NCI-H2029 (cell line): ENCODE results near the gene NFIA.

Experiments
- DNase-seq: peaks from one replicate; lab custom pipeline; 2025; lab: John Stamatoyannopoulos, UW

Gene NFIA

DNA sequence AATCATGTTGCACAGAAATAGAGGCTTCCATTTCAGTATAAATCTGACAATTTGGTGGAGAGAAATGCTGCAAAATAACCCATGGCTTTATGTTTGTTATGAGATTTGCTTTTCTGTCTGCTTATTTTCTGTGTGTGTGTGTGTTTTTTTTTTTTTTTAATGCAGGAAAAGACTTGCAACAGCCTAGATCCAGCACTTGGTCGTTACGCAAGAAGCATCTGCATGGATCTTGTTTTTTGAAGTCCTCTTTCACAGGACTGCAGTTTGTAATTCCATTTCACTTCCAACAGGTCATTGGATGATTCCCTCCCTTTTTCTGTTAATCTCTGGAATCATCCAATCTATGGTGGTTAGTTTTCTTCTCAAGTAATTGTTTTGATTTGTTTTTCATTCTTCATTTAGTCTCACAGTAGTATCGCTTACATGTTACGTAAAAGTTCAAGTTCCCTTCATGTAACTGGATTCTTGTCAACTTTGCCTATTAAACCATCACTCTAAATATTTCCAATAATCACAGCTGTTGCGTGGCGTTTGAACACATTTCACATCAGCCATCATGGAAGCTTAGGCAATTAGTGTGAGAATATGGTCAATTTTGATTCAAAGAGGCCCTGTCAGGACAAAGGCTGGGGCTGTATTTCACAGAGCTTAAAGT lies 312.9 kb downstream of the NFIA start:
- DNase-seq: no peak

GRCh38 chr1:61397495-61397894 lies 315.1 kb downstream of the NFIA start:
- DNase-seq: no peak

GRCh38 chr1:61397935-61398334 lies 315.6 kb downstream of the NFIA start:
- DNase-seq: no peak

- no peak for DNase-seq
Observed at GRCh38 chr1:61399199-61399598, 316.8 kb downstream of the NFIA start.

DNA sequence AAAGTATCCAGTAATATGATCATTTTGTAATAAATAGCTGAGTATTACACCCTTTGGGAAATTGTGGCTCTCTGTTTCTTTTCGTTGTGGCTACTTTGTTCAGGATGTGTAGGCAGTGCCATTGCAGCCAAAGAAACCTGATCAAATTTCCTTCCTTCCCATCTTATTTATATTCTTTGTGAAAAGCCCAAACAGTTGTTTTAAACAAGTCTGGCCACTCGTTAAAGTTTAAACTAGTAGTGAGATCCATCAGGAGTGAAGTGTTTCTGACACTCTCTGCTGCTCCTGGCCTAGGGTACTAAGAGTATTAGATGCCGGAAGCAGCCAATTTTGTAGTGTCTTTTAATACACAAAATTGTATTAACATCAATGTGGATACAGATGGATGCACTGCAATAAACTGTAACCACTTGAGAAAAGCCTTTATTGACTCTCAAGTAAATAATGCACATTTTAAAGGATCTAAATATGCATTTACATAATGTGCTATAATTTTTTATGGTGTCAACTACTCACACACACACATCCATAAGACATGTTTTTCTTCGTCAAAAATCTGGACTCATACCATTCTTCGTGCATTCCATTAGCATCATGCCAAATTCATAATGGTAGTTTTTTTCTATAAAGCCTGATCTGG lies 317.9 kb downstream of the NFIA start:
- no peak for DNase-seq

DNA sequence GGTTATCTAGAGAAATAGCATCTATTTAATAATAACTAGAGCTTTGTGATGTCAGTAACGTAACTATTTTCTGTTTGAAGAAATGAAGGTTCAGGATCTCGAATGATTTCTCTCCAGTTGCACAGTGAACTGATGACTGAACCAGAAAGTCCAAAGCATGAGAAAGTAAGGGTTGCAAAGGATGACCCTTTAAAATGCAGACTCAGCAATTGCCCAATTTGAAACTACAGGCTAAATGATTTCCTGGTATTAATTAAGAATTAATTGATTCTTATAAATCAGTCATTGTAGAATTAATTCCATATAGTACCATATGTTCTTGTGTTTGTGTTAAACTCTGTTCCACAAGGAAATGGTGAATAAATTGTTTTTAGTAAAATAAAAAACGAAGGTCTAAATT lies 318.6 kb downstream of the NFIA start:
- DNase-seq: no peak

DNA sequence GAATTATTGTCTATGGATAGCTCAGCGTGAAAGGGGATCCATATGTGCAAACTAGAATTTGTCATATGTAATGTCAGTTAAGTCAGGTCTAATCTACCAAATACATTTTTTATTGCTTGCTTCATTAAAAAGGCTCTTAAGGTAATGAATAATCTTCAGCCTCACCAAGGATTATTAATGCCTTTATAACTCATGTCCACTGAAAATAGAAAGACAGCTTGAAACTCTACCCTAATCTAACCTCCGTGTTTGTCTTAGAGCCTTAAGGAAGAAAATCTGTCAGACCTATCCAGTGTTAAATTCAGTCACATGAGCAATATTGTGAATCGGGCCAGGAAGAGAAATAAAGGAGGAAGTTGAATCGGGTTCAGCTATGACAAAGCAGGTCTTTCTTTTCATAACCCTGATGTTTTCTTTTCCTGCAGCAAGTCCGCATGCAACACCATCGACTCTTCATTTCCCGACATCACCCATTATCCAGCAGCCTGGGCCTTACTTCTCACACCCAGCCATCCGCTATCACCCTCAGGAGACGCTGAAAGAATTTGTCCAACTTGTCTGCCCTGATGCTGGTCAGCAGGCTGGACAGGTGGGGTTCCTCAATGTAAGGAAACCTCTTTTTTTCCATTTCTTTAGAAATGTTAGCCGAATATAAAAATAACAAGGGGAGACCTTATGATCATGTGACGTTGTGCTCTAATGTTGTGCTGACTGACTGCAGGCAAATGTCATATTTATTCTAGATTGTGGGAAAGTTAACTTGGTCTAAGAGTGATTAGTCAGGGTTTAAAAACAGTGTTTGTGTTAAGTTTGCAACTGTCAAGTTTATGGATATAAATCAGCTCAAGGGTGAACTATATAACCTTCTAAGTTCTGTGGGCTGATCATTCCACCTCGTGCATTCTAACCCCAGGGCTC lies 321.6 kb downstream of the NFIA start:
- DNase-seq: no peak

GRCh38 chr1:61404597-61405376 lies 322.4 kb downstream of the NFIA start:
- no peak for DNase-seq

DNA sequence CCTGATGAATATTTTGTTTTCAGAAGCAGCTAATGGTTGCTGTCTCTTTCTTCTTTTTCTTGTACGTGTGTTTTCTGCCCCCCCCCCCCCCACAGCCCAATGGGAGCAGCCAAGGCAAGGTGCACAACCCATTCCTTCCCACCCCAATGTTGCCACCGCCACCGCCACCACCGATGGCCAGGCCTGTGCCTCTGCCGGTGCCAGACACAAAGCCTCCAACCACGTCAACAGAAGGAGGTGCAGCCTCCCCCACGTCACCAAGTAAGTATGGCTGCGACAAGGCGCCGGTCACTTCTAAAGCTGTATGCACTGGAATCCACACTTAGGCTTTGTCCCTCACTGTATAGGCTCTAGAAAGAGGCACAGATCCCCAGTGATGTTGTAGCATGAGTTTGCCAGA lies 324.1 kb downstream of the NFIA start:
- DNase-seq: no peak

DNA sequence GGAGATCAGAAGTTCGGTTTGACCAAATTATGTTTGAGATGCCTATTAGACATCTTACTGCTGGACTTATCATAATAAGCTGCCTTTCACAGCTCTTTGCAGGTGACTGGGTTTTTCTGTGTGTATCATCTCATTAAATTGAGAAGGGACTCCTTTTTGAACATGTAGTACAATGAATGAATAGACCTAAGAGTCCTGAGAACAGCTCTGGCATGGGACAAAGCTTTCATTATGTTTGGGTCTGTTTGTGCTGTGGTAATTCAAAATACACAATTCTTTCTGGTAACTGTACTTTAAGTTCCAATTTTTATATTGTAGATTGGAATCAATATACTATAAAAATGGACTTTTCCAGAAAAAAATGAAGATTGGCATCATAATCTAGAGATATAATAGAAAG lies 330.2 kb downstream of the NFIA start:
- DNase-seq: no peak

- DNase-seq: no peak
Observed at GRCh38 chr1:61419196-61419595, 336.8 kb downstream of the NFIA start.

GRCh38 chr1:61419657-61420056 lies 337.3 kb downstream of the NFIA start:
- DNase-seq: no peak

- DNase-seq: no peak
Observed at GRCh38 chr1:61420243-61420642, 337.9 kb downstream of the NFIA start.

- DNase-seq: no peak
Observed at GRCh38 chr1:61420909-61421835, 338.8 kb downstream of the NFIA start.

- DNase-seq: no peak
Observed at GRCh38 chr1:61423643-61424042, 341.3 kb downstream of the NFIA start.

DNA sequence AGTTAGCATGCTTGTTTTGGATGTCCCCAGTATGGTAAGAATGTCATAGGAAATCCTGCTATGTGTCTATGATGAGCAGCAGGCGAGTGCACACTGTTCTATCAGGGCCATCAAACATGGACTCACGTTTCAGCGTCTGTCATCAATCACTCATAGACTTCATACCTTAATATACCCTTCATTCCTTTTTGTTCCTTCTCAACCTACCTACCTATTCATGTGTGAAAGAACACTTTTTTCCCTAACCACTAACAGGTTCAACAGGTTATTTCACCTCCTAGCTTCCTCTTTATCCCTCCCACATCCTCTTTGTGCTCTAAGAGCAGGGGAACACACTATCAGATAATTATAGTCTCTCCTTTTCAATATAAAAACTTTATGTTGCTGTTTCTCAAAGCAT lies 342.0 kb downstream of the NFIA start:
- DNase-seq: peak; percentile 97

DNA sequence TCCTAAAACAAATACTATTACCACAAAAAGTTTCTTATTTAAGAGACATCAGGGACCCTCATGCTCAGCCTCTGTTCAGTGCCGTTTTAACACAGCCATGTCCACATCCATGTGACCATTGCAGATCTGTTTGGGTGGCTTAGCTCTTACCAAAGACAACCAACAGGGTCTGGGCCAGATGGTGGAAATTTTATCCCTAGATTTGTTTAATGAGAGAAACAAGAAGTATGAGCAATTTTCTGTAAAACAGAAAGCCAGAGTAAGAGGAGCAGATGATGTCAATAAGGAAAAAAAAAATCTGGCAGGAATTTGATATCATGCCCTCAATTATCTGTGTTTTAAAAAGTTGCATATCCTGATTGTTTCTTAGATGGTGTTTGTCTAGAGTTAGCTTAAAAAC lies 342.7 kb downstream of the NFIA start:
- peak; percentile 53 for DNase-seq

GRCh38 chr1:61426254-61426653 lies 343.9 kb downstream of the NFIA start:
- DNase-seq: peak; percentile 93

- no peak for DNase-seq
Observed at GRCh38 chr1:61426885-61427284, 344.5 kb downstream of the NFIA start.

- no peak for DNase-seq
Observed at GRCh38 chr1:61427510-61427909, 345.1 kb downstream of the NFIA start.

DNA sequence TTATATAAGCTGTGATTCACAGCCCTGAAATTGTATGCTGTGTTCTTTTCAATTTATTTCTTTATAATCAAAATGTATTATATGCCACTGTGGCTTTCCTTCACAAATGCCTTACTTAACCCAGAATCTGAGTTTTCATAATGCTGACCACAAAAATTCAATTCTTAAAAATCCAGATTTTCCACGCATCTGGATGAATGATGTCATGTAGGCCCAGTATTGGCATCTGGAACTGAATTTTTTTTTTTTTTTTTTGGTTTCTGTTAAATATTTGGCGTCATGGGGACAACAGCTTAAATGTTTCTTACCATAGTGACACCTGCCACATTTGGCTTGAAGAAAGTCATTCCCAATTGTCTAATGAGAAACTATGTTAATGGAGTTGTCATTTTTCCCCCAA lies 345.8 kb downstream of the NFIA start:
- no peak for DNase-seq
